Left hindlimb (tissue), 1 donor: ENCODE data around the gene PIGR.
"Not testable (repeated sequence)": the region's sequence is repeated elsewhere in the genome, so short reads cannot be mapped to it uniquely, and the experiment has no call there.

Experiments
- DNase-seq: peaks from one replicate; pipeline ENCODE4 v3.0.0-alpha.2; 2018

The PIGR gene

DNA sequence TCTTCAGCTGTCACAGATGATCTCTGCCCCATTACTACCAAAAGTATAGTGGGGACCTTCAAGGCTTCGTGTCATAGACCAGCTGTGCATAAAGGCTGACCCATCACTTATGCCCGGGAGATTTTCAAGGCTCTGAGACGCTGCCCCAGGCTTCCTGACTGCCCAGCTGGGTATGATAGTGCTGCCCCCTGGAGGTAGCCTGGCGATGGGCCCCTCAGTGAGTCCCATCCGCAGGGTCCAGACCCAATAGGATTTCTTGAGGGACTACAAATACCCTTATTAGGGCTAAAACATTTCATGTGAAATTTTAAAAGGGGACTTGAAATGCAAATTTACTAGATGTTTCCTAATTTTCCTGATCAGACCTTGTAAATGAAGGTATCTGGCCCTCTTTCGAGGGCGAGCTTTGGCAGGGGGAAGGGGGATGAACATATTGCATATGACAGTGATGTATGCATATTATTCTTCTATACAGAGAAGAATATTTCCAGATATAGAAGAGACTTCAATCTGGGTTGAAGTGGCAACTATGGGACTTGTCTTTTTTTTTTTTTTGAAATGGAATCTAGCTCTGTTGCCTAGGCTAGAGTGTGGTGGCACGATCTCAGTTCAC is 12.8 kb downstream of the PIGR start:
- no peak for DNase-seq

DNA sequence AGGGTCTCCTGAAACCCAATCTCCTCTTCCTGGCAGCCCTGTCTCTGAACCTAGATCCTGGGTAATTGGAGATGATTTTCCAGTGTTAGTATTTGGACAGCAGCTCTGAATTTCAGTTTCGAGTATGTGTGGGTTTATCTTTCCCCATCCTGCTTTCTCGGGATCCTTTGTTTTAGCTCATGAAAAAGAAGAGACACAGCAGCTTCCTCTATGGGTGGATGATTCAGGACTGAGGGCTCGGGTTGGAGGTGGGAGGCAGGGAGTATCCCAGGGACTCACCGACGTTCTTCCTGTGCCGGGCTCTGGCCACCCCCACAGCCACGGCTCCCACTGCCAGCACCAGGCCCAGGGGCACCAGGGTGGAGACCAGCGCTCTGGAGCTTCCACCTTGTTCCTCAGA is 14.1 kb downstream of the PIGR start:
- DNase-seq = no peak

DNA sequence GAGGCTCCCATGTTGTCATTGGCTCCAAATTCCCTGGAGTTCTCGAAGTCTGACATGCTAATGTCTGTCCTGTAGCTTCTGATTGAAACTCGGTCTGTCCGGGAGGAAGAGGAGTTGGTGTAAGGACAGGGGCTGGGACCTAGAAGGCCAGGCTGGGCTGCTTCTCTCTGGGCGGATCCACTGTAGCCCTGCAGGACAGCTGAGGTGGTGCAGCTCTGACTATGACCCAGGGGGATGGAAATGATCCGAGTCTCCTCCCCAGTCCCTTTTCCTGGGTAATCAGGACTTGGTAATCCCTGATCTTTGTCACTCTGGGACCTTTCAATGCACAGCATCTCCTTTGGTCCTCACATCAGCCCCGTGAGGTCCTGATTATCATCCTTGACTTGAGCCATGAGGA is 14.6 kb downstream of the PIGR start:
- no peak for DNase-seq

GRCh38 chr1:206930210-206930798 is 16.0 kb downstream of the PIGR start:
- DNase-seq = no peak

- no peak for DNase-seq
These were observed 16.7 kb downstream of the PIGR start for GRCh38 chr1:206929524-206929923.

GRCh38 chr1:206926286-206926685 is 20.0 kb downstream of the PIGR start:
- no peak for DNase-seq

DNA sequence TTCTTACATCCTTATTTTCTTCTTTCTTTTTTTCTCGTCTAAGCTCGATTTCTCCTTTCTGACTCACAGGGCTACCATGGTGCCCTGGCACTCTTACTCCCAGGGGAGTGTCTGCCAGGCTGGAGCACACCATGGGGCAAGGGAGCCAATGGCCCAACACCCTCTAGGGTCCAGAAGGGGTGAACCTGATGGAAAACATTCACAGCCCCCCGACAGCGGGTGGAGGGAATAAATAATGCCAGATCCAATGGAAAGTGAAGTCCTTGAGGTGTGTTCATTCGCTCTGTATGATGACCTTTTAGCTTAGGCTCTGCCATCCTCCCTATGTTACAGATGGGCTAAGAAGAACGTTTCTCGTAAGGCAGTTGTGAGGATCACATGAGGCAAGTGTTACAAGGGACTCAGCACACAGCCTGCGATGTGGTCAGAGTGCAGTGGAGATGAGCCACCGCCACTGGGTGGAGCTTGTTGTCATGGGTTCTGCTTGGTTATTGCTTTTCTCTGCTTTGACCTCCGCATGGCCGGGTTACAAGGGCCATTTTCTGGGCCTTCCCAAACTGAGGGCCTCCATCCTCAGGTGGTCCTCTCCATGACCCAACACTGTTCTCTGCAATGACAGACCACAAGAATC is 21.0 kb downstream of the PIGR start:
- no peak for DNase-seq

DNA sequence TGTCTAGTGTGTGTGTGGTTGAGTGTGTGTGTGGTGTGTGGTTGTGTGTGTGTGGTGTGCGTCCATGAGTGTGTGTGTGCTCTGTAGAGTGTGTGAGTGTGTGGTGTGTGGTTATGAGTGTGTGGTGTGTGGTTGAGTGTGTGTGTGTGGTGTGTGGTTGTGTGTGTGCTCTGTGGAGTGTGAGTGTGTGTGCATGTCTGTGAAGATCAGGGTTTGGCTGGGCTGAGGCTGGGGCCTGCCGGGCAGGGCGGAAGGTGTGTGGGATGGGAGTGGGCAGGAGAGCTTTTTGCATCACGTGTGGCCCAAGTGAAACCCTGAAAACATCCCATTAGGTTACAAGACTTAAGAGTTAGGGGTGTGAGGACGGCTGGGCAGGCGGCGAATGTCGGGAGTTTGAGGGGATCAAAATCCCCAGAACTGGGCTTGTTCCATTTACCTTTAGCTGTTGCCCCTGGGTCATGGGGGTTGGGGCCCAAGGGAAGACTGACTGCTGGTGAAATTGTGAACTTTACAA is 21.6 kb downstream of the PIGR start:
- DNase-seq = no peak

DNA sequence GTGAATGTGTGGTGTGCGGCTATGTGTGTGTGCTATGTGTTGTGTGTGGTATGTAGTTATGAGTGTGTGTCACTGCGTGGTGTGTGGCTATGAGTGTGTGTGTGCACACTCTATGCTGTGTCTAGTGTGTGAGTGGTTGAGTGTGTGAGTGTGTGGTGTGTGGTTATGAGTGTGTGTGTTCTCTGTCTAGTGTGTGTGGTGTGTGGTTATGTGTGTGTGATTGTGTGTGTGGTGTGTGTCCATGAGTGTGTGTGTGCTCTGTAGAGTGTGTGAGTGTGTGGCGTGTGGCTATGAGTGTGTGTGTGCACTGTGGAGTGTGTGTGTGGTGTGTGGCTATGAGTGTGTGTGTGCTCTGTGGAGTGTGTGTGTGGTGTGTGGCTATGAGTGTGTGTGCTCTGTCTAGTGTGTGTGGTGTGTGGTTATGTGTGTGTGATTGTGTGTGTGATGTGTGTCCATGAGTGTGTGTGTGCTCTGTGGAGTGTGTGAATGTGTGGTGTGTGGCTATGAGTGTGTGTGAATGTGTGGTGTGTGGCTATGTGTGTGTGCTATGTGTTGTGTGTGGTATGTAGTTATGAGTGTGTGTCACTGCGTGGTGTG is 22.2 kb downstream of the PIGR start:
- DNase-seq = not testable (repeated sequence)

DNA sequence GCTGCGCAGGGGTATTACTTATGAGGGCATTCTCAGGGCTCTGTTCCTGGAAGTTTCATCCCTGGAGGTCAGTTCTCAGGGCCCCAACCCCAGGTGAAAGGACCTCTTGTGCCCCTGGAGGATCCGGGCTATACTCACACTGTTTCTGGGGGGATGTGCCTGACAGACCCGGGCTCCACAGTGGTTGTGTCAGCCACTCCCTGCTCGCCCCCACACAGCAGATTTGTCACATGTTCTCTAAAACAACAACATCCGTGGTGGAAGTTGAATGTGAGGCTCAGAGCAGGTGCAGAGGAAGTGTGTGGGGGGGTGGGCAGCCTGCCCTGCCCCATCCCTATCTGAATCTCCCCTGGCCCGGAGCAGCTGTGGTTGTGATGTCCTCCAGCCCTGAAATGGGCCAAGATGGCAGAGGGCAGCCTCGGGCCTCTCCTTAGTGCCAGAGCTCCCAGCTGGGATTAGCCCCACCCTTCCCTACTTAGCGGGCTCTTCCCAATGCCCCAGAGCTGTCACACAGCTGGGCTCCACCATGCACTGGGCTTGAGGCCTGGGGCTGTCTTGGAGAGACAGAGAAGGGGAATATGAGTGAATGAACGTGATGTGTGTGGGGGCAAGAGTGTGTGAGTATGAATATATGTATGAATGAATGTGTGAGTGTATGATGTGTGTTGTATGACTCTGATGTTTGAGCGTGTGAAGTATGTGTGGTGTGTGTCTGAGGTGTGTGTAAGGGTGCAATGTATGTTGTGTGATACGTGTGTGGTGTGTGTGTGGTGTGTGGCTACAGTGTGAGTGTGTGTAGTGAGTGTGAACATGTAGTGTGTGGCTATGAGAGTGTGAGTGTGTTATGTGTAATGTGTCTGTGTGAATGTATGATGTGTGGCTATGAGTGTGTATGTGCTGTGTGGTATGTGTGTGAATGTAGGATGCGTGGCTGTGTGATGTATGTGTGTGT is 23.0 kb downstream of the PIGR start:
- DNase-seq = no peak

- DNase-seq = no peak
These were observed 23.7 kb downstream of the PIGR start for GRCh38 chr1:206922524-206922923.

GRCh38 chr1:206921772-206922265 is 24.4 kb downstream of the PIGR start, which contains the start of gene FCMR:
TSS of gene FCMR (minus strand) at chr1:206921941. CDS start at chr1:206921854, 87 bp downstream.
- DNase-seq = no peak

DNA sequence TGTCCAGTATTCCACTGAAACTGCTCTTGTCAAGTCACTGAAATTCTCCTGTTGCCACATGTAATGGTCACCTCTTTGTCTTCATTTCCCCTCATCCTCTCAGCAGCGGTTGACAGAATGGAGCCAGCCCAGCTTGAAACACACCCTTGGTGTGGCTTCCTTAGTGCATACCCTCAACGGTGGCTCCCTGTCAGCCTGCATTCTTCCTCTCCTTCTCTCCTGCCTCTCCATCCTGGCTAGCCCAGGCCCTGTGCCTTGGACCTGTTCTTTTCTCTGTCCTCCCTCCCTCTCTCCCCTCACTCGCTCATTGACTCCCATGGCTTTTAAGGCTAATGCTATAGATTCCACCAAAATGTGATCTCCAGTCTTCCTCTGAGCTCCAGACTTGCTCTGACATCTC is 28.2 kb downstream of the PIGR start:
- no peak for DNase-seq

DNA sequence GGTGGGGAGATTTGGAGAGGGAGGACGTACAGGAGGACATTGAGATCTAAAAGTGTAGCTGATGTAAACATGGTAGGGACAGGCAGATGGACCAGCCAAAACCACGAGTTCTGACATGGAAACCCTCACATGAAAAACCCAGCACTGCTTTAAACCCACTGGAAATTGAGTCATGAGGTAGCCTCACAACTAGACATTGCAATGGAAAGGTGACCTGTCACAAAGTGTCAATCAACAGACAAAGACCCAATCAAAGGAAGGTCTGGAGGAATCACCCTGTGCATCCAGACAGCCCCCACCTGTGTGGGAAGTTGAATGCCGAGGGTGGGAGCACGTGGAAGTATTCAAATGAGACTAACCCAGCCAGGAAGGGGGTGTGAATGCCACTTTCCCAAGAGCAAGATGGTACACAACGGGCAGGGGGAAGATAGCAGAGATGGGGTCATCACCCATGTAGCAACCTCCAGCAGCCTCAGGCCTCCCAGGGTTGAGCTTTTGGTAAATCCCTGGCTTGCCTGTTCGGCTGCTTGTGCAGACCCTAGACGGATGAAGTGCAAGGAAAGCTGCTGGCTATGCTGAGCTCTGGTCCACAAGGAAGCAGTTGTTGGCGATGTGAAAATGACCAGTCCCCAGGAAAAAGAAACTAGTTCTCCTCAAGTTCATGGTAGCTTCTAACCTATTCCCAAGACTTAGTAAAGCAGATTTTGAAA is 30.1 kb downstream of the PIGR start:
- no peak for DNase-seq

DNA sequence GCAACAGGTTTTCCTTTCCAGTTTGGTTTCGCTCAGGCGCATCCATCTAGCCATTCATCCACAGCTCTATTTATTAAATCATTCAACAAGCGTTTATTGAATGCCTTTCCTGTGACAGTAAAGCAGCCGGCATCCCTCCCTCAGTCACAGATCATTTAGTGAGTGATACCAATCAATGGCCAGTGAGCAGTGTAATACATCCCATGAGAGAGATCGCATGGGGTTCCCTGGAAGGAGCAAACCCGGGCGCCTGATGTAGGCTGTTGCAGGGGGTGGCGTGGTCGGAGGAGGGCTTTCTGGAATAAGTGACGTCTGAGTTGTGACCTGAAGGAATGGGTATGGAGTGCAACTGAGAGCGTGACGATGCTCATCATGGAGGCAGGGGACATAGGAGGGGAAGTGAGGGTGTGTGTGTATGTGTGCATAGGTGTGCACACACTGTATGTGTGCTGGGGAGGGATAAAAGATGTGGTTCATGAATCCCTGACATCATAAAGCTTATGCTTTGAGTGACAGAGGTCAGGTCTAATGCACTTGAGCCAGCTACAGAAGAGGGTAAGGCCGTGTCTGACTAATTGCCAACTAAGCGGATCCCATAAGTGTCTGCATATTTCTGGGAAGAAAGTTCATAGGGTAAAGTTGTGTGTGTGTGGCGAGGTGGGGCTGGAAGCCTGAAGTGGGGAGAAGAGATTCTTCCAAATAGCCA is 31.1 kb downstream of the PIGR start:
- DNase-seq = no peak

DNA sequence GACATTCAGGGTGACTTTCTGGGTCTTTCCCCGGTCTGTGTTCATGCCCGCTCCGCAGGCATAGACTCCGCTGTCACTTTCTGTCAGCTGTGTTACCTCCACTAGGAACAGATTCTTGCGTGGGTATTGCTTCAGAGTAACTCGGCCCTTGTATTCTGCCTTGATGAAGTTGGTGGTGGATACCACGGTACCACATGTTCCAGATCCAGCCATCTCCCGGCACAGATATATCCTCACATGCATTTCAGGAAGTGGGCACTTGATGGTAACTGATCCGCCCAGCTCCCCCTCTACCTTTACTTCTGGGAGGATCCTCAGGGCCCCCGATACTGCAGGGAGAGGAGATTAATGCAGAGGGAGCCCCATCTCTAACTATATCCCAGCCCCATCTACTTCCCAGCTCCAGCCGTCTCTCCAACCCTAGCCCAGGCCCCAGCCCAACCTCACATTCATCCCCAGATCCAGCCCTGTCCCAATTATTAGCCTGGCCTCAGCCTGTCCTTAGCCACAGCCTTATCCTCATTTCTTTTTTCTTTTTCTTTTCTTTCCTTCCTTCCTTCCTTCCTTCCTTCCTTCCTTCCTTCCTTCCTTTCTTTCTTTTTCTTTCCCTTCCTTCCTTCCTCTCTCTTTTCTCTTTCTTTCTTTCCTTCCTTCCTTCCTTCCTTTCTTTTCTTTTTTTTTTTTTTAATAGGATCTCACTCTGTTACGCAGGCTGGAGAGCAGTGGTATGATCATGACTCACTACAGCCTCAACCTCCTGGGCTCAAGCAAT is 32.3 kb downstream of the PIGR start:
- no peak for DNase-seq

GRCh38 chr1:206912445-206913095 is 33.7 kb downstream of the PIGR start:
- peak; percentile 73 for DNase-seq

DNA sequence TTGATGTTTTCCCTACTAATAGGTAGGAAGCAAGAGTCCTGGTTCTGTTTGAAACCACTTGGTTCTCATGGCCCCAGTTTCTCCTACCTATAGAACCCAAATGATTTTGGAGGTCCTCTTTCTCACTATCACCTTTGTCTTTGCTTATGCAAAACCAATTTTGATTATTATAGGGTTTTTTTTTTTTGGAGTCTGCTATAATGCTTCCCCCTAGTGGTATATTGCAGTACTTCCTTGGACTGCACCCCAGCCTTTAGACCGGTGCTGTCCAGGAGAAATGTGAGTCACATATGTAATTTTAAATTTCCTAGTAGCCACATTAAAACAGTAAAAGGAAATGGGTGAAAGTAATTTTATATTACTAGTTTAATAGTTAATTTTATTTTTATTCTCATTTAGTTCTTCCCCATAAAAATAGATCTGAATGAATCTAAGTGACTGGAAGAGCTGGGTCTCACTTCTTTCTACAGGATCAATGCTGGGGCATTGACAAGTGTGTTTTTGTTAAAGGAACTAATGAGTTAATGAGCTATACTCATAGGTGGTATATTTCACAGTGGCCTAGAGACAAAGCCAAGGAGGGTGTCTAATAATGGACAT is 35.1 kb downstream of the PIGR start:
- no peak for DNase-seq

DNA sequence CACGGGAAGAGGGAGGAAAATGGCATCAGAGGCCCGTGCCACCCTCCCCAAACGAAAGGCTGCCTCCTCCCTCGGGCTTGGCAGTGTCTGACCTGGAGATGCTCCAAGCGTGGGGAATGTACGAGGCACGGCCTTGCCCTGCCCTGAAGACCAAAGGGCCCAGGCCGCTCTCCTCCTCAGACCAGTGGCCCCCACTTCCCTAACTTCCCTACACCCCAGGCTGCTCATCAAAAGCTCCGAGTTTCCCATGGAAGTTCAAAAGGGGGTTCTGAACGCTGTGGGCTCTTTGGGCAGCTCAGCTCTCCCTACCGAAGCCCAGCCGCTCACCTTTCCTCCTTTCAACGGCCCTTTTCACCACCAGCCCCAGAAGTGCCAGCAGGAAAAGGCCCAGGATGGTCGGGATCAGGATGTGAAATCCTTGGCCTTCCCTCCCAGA is 36.4 kb downstream of the PIGR start:
- DNase-seq = no peak
